K562 (cell line): ENCODE measurements around the gene SDCBP2. TPM values are rescaled to one million over a fixed set of nuclear protein-coding genes. Genes with fewer than 3 reads are reported as not detected.
A peak's percentile ranks its signal among the peaks of the same experiment; 100 is the strongest.

Experiments used
- ATAC-seq: fragments of 200-7000 bp; cut with Tn5 transposase; 3 replicates; pipeline ENCODE4 v1.9.1; 2020; ENCODE audit warnings: moderate library complexity
- BruUV-seq: library from RNA; stranded (reverse); fragments of 400-500 nt; replicated peaks from 2 replicates; lab custom pipeline; 2021; lab: Mats Ljungman, UMichigan
- CTCF ChIA-PET: fragments of 300-600 bp; formaldehyde crosslinking; extraction: SDS; loops from one replicate; lab custom pipeline; 2021; ENCODE audit warnings: low intra/inter-chr PET ratio; lab: Yijun Ruan, JAX
- POLR2A ChIA-PET: fragments of 300-600, 350-650 bp; sonication (Branson Sonifier 250); formaldehyde crosslinking; extraction: SDS; loops from one replicate; lab custom pipeline; 2021; ENCODE audit warnings: antibody characterized with exemption, inconsistent platforms; lab: Yijun Ruan, JAX
- DNase-seq, 4 experiments: peaks; one replicate each; pipeline versions ENCODE4 v3.0.0 to v3.0.0-alpha.2; 2011 to 2018; ENCODE audit warnings: low spot score in 3 of 4, mixed read lengths in 3 of 4; ENCODE audit errors: extremely low read depth in 1 of 4
- FAIRE-seq: peaks from 2 replicates; lab custom pipeline; 2011; peaks lifted over from hg19 to GRCh38; lab: Jason Lieb, UNC
- H2AFZ ChIP-seq: 2 replicates; pipeline ENCODE4 v1.6.0; 2011; ENCODE audit warnings: low read depth, low read length, control low read depth, inconsistent platforms
- H3K27ac ChIP-seq: fragments of 200-600 bp; 3 replicates; pipeline ENCODE4 v1.8.0; 2011; ENCODE audit warnings: low read depth, mild to moderate bottlenecking, control low read depth, inconsistent platforms, low read length, moderate library complexity, mixed read lengths; ENCODE audit errors: extremely low read depth
- H3K27me3 ChIP-seq, 2 experiments: fragments of 300-600 bp in 1 of 2; 2 replicates in 1 of 2; 3 replicates in 1 of 2; pipeline versions ENCODE4 v1.6.0 to v1.8.0; 2011; ENCODE audit warnings: inconsistent platforms in 2 of 2, low read length in 2 of 2, mild to moderate bottlenecking in 1 of 2, mixed read lengths in 1 of 2, moderate library complexity in 1 of 2; ENCODE audit not compliant: control insufficient read depth in 2 of 2, insufficient read depth in 2 of 2
- H3K36me3 ChIP-seq: fragments of 300-600 bp; 3 replicates; pipeline ENCODE4 v1.8.0; 2011; ENCODE audit warnings: mild to moderate bottlenecking, low read length, inconsistent platforms; ENCODE audit not compliant: control insufficient read depth, insufficient read depth
- H3K4me1 ChIP-seq, 2 experiments: fragments of 200-600 bp in 1 of 2; replicated peaks in 1 of 2; 2 replicates in 1 of 2; 3 replicates in 1 of 2; pipeline versions ENCODE4 v1.5.1 to v1.8.0; 2011; ENCODE audit warnings: inconsistent platforms in 2 of 2, low read length in 2 of 2, mild to moderate bottlenecking in 1 of 2, mixed read lengths in 1 of 2, moderate library complexity in 1 of 2; ENCODE audit not compliant: control insufficient read depth in 2 of 2, insufficient read depth in 2 of 2
- H3K4me2 ChIP-seq: 2 replicates; pipeline ENCODE4 v1.6.1; 2011; ENCODE audit warnings: low read length, control low read depth, inconsistent platforms, mixed read lengths; ENCODE audit not compliant: insufficient read depth
- H3K4me3 ChIP-seq: fragments of 200-600 bp; sonication (generic), shearing (Covaris generic); 2 replicates; pipeline ENCODE4 v1.5.1; 2016; ENCODE audit warnings: control low read depth, inconsistent platforms
- H3K79me2 ChIP-seq: fragments of 200-600 bp; 3 replicates; pipeline ENCODE4 v1.8.0; 2011; ENCODE audit warnings: low read length, inconsistent platforms; ENCODE audit not compliant: control insufficient read depth, insufficient read depth
- H3K9ac ChIP-seq, 2 experiments: 2 replicates each; pipeline versions ENCODE4 v1.6.0 to v1.6.1; 2011; ENCODE audit warnings: low read depth in 2 of 2, low read length in 2 of 2, control low read depth in 1 of 2, inconsistent platforms in 1 of 2, mild to moderate bottlenecking in 1 of 2, mixed read lengths in 1 of 2; ENCODE audit not compliant: insufficient read depth in 1 of 2
- H3K9me1 ChIP-seq: one replicate; pipeline ENCODE4 v1.6.0; 2011; ENCODE audit warnings: inconsistent platforms, mild to moderate bottlenecking, low read length, moderate library complexity; ENCODE audit not compliant: control insufficient read depth, insufficient read depth
- H3K9me3 ChIP-seq: replicated peaks from 2 replicates; pipeline ENCODE4 v1.5.1; 2011; ENCODE audit warnings: low read depth, low read length, inconsistent platforms; ENCODE audit not compliant: control insufficient read depth, insufficient read depth
- H4K20me1 ChIP-seq: replicated peaks from 2 replicates; pipeline ENCODE4 v1.6.1; 2011; ENCODE audit warnings: low read length, inconsistent platforms, mixed read lengths; ENCODE audit not compliant: control insufficient read depth, insufficient read depth
- DMBX1 ChIP-seq: fragments of 250-450 bp; sonication (Bioruptor Pico); IDR thresholded peaks from 2 replicates; pipeline ENCODE4 v1.8.0; 2022; ENCODE audit warnings: inconsistent platforms, mild to moderate bottlenecking, moderate library complexity, borderline replicate concordance
- KLF10 ChIP-seq: fragments of 250-450 bp; sonication (Bioruptor Pico); IDR thresholded peaks from 2 replicates; pipeline ENCODE4 v1.6.1; 2021; ENCODE audit warnings: matching md5 sums
- NELFE ChIP-seq: IDR thresholded peaks from 2 replicates; pipeline ENCODE4 v1.6.1; 2011; ENCODE audit warnings: mild to moderate bottlenecking; ENCODE audit not compliant: insufficient read depth, insufficient read length
- RBBP5 ChIP-seq: fragments of 200-600 bp; sonication (generic); IDR thresholded peaks from 2 replicates; pipeline ENCODE4 v1.6.1; 2012; ENCODE audit warnings: borderline replicate concordance, mild to moderate bottlenecking, low read length, control low read depth, inconsistent platforms; ENCODE audit not compliant: insufficient read depth, poor library complexity, severe bottlenecking
- TAL1 ChIP-seq: fragments of 450-650 bp; IDR thresholded peaks from 2 replicates; pipeline ENCODE4 v1.6.1; 2016; ENCODE audit warnings: mild to moderate bottlenecking
- WGBS: fragments of 100-300 bp; shearing (Covaris generic); methylation state at CpG from one replicate; pipeline ENCODE4 v1.1.6; 2016; ENCODE audit warnings: low coverage, mixed read lengths; ENCODE audit not compliant: insufficient coverage; ENCODE audit errors: missing lambda C conversion rate; 5-methylcytosine and 5-hydroxymethylcytosine counted together
- in situ Hi-C: fragments of 300-500 bp; cut with MboI; formaldehyde crosslinking; loops from 4 replicates; pipeline ENCODE4 v1.15.0; 2018; ENCODE audit warnings: inconsistent platforms, mixed read lengths
- intact Hi-C: fragments of 100-400 bp; cut with micrococcal nuclease; formaldehyde crosslinking; loops from 2 replicates; pipeline ENCODE4 v1.14.2; 2022
- polyA plus RNA-seq, 8 experiments: library from polyadenylated mRNA; depleted of rRNA in 4 of 8; stranded (reverse) in 5 of 8; unstranded in 3 of 8; fragments of >200 nt; fragmentation: Nextera tagmentation in 2 of 8; fragmentation: Illumina TruSeq in 1 of 8; extraction: Ambion mirVana in 2 of 8; extraction: Trizol in 1 of 8; gene quantifications; 2 replicates each; pipeline versions ENCODE4 v1.2.1 to v1.2.3, GENCODE V29; 2011 to 2014; ENCODE audit warnings: inconsistent platforms in 1 of 8, missing spikeins in 1 of 8
- total RNA-seq, 7 experiments: library from RNA; depleted of rRNA in 6 of 7; stranded (reverse); fragments of >200 nt in 6 of 7; fragmentation: Illumina TruSeq in 2 of 7; extraction: Trizol in 2 of 7; gene quantifications; 2 replicates each; pipeline versions ENCODE4 v1.2.1 to v1.2.3, GENCODE V29; 2011 to 2021; ENCODE audit warnings: low replicate concordance in 1 of 7
- TF ChIP-seq, protein P1 (sequence below): sonication (generic); formaldehyde crosslinking; IDR thresholded peaks from 2 replicates; pipeline ENCODE4 v1.8.0; 2022; ENCODE audit warnings: missing genetic modification reagents, mild to moderate bottlenecking, borderline replicate concordance
- TF ChIP-seq, protein P2 (sequence below), 2 experiments: fragments of 450-650 bp; IDR thresholded peaks; 2 replicates each; pipeline ENCODE4 v1.6.1; 2016; ENCODE audit warnings: mild to moderate bottlenecking in 2 of 2, borderline replicate concordance in 1 of 2, low read depth in 1 of 2, moderate library complexity in 1 of 2

SDCBP2 gene
- total and polyA plus RNA-seq, 9 of the 15 experiments (the other 6 are each of a cell fraction or from before 2014, with no cell fraction given) = 0.06 to 1.2 (median 0.80) TPM

DNA sequence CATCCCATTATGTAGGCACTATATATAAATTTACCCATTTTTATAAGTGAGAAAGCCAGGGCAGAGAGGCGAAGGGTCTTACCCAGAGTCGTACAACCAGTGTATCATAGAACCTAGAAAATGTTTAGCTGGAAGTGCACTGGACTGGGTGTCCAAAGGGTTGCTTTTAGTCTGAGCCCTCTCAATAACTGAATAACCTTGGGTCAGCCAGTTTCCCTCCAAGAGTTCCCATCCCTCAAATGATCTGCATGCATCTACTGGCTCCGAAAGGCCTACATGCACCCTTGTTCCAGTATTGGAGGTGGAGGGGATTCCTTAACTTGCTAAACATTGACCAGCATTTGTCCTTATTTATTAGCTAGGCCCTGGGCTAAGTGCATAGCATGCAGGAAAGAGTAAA lies 59.1 kb downstream of the SDCBP2 start:
- no peak for ATAC-seq
- Histone ChIP-seq H4K20me1 (no peaks in the 10 kb centered on the region), H3K4me3 (no peak overlapping the region), H2AFZ (no peak overlapping the region), H3K9me3 (no peaks in the 10 kb centered on the region), H3K36me3 (no peaks in the 10 kb centered on the region; the same call in 2 of the 3 replicates), H3K27ac (no peak overlapping the region), H3K79me2 (no peaks in the 10 kb centered on the region; the same call in 2 of the 3 replicates), H3K9me1 (no peaks in the 10 kb centered on the region), H3K27me3 (no peaks in the 10 kb centered on the region), H3K9ac (peak overlapping the region in 1 of 2 experiments; percentile 47; a peak in 1 of 4 replicates), H3K4me2 (no peak overlapping the region), H3K4me1 (peaks cover 12 to 29% of the 10 kb centered on the region in 2 experiments; a peak in 4 of 5 replicates)
- ChIA-PET CTCF (no interaction called here), POLR2A (no interaction called here)
- intact Hi-C loops (no loop called here), in situ Hi-C loops (no loop called here)
- FAIRE-seq = no peak
- BruUV-seq = no TSS peak
- TF ChIP-seq NELFE (no peak), RBBP5 (no peak), KLF10 (no peak), DMBX1 (CRISPR knock-in tag) (no peak), TAL1 (no peak)
- TF ChIP-seq, protein P1, sequence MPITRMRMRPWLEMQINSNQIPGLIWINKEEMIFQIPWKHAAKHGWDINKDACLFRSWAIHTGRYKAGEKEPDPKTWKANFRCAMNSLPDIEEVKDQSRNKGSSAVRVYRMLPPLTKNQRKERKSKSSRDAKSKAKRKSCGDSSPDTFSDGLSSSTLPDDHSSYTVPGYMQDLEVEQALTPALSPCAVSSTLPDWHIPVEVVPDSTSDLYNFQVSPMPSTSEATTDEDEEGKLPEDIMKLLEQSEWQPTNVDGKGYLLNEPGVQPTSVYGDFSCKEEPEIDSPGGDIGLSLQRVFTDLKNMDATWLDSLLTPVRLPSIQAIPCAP (CRISPR knock-in tag) = no peak
- TF ChIP-seq, protein P2, sequence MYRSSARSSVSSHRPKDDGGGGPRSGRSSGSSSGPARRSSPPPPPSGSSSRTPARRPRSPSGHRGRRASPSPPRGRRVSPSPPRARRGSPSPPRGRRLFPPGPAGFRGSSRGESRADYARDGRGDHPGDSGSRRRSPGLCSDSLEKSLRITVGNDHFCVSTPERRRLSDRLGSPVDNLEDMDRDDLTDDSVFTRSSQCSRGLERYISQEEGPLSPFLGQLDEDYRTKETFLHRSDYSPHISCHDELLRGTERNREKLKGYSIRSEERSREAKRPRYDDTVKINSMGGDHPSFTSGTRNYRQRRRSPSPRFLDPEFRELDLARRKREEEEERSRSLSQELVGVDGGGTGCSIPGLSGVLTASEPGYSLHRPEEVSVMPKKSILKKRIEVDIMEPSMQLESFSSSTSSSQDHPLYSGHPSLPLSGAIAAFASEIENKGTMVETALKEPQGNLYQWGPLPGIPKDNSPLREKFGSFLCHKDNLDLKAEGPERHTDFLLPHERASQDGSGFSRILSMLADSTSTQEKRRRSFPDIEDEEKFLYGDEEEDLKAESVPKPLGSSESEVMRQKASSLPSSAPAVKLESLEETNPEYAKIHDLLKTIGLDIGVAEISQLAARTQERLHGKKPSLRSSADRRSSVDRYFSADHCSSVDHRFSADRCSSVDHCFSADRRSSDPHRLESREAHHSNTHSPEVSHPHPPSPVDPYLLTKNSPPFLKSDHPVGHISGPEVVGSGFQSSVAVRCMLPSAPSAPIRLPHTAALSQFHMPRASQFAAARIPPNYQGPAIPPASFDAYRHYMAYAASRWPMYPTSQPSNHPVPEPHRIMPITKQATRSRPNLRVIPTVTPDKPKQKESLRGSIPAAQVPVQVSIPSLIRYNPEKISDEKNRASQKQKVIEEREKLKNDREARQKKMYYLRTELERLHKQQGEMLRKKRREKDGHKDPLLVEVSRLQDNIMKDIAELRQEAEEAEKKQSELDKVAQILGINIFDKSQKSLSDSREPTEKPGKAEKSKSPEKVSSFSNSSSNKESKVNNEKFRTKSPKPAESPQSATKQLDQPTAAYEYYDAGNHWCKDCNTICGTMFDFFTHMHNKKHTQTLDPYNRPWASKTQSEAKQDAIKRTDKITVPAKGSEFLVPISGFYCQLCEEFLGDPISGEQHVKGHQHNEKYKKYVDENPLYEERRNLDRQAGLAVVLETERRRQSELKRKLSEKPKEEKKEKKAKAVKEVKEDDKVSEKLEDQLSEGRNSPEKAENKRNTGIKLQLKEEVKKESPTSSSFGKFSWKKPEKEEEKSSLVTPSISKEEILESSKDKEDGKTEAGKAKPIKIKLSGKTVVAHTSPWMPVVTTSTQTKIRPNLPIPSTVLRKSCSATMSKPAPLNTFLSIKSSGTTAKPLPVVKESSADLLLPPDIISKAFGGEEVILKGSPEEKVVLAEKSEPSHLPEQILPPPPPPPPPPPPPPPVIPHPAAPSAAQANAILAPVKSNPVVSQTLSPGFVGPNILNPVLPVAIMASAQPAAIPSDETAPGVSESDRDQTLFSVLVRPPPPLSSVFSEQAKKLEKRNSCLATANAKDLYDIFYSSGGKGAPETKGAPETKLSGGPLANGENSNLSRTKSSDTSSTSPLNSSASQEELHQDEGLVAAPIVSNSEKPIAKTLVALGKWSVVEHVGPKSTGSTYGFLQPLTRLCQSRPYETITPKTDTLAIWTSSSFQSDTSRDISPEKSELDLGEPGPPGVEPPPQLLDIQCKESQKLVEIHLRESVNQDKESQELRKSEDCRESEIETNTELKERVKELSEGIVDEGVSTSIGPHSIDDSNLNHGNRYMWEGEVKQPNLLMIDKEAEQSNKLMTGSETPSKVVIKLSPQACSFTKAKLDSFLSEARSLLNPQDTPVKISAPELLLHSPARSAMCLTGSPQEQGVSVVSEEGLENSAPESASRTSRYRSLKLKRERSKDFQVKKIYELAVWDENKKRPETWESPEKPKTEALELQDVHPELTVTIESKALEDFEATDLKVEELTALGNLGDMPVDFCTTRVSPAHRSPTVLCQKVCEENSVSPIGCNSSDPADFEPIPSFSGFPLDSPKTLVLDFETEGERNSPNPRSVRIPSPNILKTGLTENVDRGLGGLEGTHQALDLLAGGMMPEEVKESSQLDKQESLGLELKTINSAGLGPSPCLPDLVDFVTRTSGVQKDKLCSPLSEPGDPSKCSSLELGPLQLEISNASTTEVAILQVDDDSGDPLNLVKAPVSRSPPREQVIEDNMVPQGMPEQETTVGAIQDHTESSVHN (IDR thresholded peaks at IDR 0.05; ENCODE audit: borderline replicate concordance in 1 of 2, low read depth in 1 of 2) = no peak
- WGBS = 86% methylated on average over 3 of the region's 3 CpGs
- no peak for DNase-seq
